GM12892 (cell line): ENCODE results near the gene MFAP1.
"Not testable (repeated sequence)": the region's sequence is repeated elsewhere in the genome, so short reads cannot be mapped to it uniquely, and the experiment has no call there.

Experiments
- POLR2AphosphoS5 ChIP-seq: IDR thresholded peaks from 2 replicates; pipeline ENCODE4 v1.6.1; 2011; ENCODE audit warnings: low read depth, low read length, control low read depth
- TAF1 ChIP-seq: IDR thresholded peaks from 2 replicates; pipeline ENCODE4 v1.6.1; 2011; ENCODE audit warnings: low read depth, mild to moderate bottlenecking, control low read depth, low read length, borderline replicate concordance

DNA sequence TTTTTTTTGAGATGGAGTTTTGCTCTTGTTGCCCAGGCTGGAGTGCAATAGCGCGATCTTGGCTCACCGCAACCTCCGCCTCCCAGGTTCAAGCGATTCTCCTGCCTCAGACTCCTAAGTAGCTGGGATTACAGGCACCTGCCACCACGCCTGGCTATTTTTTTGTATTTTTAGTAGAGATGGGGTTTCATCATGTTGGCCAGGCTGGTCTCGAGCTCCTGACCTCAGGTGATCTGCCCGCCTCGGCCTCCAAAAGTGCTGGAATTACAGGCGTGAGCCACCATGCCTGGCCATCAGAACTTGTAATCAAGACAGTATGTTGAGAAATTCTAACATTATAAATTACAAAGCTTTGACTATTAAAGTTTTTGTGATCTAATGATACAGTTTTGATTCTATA lies 42.1 kb upstream of the MFAP1 start:
- TF ChIP-seq POLR2AphosphoS5, TAF1: not testable (repeated sequence)
